ENCODE results near the gene EDEM3.

The EDEM3 gene

GRCh38 chr1:184739070-184739469, 15.6 kb downstream of the EDEM3 start:
- Histone ChIP-seq H3K4me3 (ENCODE audit: low read depth, low read length) (no peak overlapping the region), H2AFZ (ENCODE audit: insufficient read depth, low read length, poor library complexity) (no peak overlapping the region), H2BK12ac (ENCODE audit: low read length) (no peak overlapping the region), H3K4ac (ENCODE audit: low read depth, low read length) (no peak overlapping the region), H2BK5ac (ENCODE audit: low read depth, low read length, poor library complexity) (no peak overlapping the region), H3K27me3 (ENCODE audit: insufficient read depth, low read length) (no peaks in the 10 kb centered on the region), H3K27ac (ENCODE audit: low read depth, low read length) (no peak overlapping the region), H2BK120ac (ENCODE audit: insufficient read depth, low read length, poor library complexity) (no peak overlapping the region), H3K79me2 (ENCODE audit: control insufficient read depth, insufficient read depth, low read length, poor library complexity) (no peaks in the 10 kb centered on the region), H3K9ac (ENCODE audit: low read length) (no peak overlapping the region), H3K14ac (ENCODE audit: low read length) (no peak overlapping the region), H4K91ac (ENCODE audit: low read depth, low read length) (no peak overlapping the region), H3K79me1 (ENCODE audit: low read length) (no peaks in the 10 kb centered on the region), H3K18ac (ENCODE audit: low read length) (no peak overlapping the region), H3K4me2 (ENCODE audit: low read length) (no peak overlapping the region), H3K9me3 (ENCODE audit: insufficient read depth, low read depth, low read length) (no peaks in the 10 kb centered on the region), H4K12ac (ENCODE audit: low read depth, low read length) (no peak overlapping the region), H2AK5ac (ENCODE audit: low read length) (no peak overlapping the region), H3K23ac (ENCODE audit: low read length) (no peak overlapping the region), H3K4me1 (ENCODE audit: control insufficient read depth in 1 of 2, insufficient read depth in 2 of 2, low read length in 2 of 2) (no peaks in the 10 kb centered on the region), H3K36me3 (ENCODE audit: control insufficient read depth in 1 of 2, insufficient read depth in 2 of 2, low read length in 2 of 2) (peaks cover 0 to 1% of the 10 kb centered on the region in 2 experiments), H4K8ac (ENCODE audit: low read depth, low read length) (no peak overlapping the region)
- WGBS (ENCODE audit: extremely low coverage, insufficient coverage, insufficient read length): no CpG with 5 or more reads among the region's 1 CpG
- no peak for DNase-seq

DNA sequence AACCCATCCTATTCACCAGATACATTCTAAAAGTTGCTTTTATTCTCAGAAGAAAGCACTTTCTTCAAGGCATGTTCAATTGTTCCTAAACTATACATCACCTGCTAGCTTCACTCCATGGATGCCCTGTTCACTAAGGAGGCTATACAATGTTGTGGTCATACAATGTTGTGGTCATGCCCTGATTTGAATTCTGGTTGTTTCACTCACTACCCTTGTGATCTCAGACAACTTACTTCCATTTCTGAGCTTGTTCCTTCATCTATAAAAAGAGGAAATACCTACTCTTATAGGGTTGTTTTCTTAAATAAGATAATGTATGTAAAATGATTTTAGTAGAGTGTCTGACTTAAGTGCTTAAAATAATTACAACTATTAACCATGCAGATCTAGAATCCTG, 19.7 kb downstream of the EDEM3 start:
- no peak overlapping the region for H3K27ac ChIP-seq (ENCODE audit: low read depth, low read length)
- no peak overlapping the region for H2BK120ac ChIP-seq (ENCODE audit: insufficient read depth, low read length, poor library complexity)
- peaks cover 0 to 3% of the 10 kb centered on the region in 2 experiments for H3K36me3 ChIP-seq (ENCODE audit: control insufficient read depth in 1 of 2, insufficient read depth in 2 of 2, low read length in 2 of 2)
- H3K9ac ChIP-seq (ENCODE audit: low read length): no peak overlapping the region
- H3K27me3 ChIP-seq (ENCODE audit: insufficient read depth, low read length): no peaks in the 10 kb centered on the region
- no peak overlapping the region for H3K23ac ChIP-seq (ENCODE audit: low read length)
- H2AK5ac ChIP-seq (ENCODE audit: low read length): no peak overlapping the region
- H3K18ac ChIP-seq (ENCODE audit: low read length): no peak overlapping the region
- H3K4me1 ChIP-seq (ENCODE audit: control insufficient read depth in 1 of 2, insufficient read depth in 2 of 2, low read length in 2 of 2): no peaks in the 10 kb centered on the region
- H4K12ac ChIP-seq (ENCODE audit: low read depth, low read length): no peak overlapping the region
- H2AFZ ChIP-seq (ENCODE audit: insufficient read depth, low read length, poor library complexity): no peak overlapping the region
- H3K4me2 ChIP-seq (ENCODE audit: low read length): no peak overlapping the region
- H3K9me3 ChIP-seq (ENCODE audit: insufficient read depth, low read depth, low read length): no peaks in the 10 kb centered on the region
- H4K91ac ChIP-seq (ENCODE audit: low read depth, low read length): no peak overlapping the region
- no peak overlapping the region for H4K8ac ChIP-seq (ENCODE audit: low read depth, low read length)
- H3K4ac ChIP-seq (ENCODE audit: low read depth, low read length): no peak overlapping the region
- H3K14ac ChIP-seq (ENCODE audit: low read length): no peak overlapping the region
- H3K79me2 ChIP-seq (ENCODE audit: control insufficient read depth, insufficient read depth, low read length, poor library complexity): no peaks in the 10 kb centered on the region
- no peaks in the 10 kb centered on the region for H3K79me1 ChIP-seq (ENCODE audit: low read length)
- no peak for DNase-seq
- H3K4me3 ChIP-seq (ENCODE audit: low read depth, low read length): no peak overlapping the region
- no peak overlapping the region for H2BK12ac ChIP-seq (ENCODE audit: low read length)
- no peak overlapping the region for H2BK5ac ChIP-seq (ENCODE audit: low read depth, low read length, poor library complexity)

GRCh38 chr1:184724843-184725242, 29.8 kb downstream of the EDEM3 start:
- H3K23ac ChIP-seq (ENCODE audit: low read length): no peak overlapping the region
- WGBS (ENCODE audit: extremely low coverage, insufficient coverage, insufficient read length): no CpG with 5 or more reads among the region's 3 CpGs
- no peaks in the 10 kb centered on the region for H3K79me1 ChIP-seq (ENCODE audit: low read length)
- no peak overlapping the region for H2AK5ac ChIP-seq (ENCODE audit: low read length)
- no peak overlapping the region for H3K18ac ChIP-seq (ENCODE audit: low read length)
- no peaks in the 10 kb centered on the region for H3K27me3 ChIP-seq (ENCODE audit: insufficient read depth, low read length)
- H3K4ac ChIP-seq (ENCODE audit: low read depth, low read length): no peak overlapping the region
- H3K4me1 ChIP-seq (ENCODE audit: control insufficient read depth in 1 of 2, insufficient read depth in 2 of 2, low read length in 2 of 2): no peaks in the 10 kb centered on the region
- H2AFZ ChIP-seq (ENCODE audit: insufficient read depth, low read length, poor library complexity): no peak overlapping the region
- no peak overlapping the region for H2BK5ac ChIP-seq (ENCODE audit: low read depth, low read length, poor library complexity)
- H3K14ac ChIP-seq (ENCODE audit: low read length): no peak overlapping the region
- no peak overlapping the region for H3K27ac ChIP-seq (ENCODE audit: low read depth, low read length)
- H4K91ac ChIP-seq (ENCODE audit: low read depth, low read length): no peak overlapping the region
- H2BK120ac ChIP-seq (ENCODE audit: insufficient read depth, low read length, poor library complexity): no peak overlapping the region
- no peak overlapping the region for H3K4me3 ChIP-seq (ENCODE audit: low read depth, low read length)
- H2BK12ac ChIP-seq (ENCODE audit: low read length): no peak overlapping the region
- no peaks in the 10 kb centered on the region for H3K9me3 ChIP-seq (ENCODE audit: insufficient read depth, low read depth, low read length)
- no peak for DNase-seq
- no peak overlapping the region for H4K12ac ChIP-seq (ENCODE audit: low read depth, low read length)
- no peak overlapping the region for H4K8ac ChIP-seq (ENCODE audit: low read depth, low read length)
- H3K36me3 ChIP-seq (ENCODE audit: control insufficient read depth in 1 of 2, insufficient read depth in 2 of 2, low read length in 2 of 2): peaks cover 1 to 2% of the 10 kb centered on the region in 2 experiments
- H3K79me2 ChIP-seq (ENCODE audit: control insufficient read depth, insufficient read depth, low read length, poor library complexity): no peaks in the 10 kb centered on the region
- no peak overlapping the region for H3K9ac ChIP-seq (ENCODE audit: low read length)
- no peak overlapping the region for H3K4me2 ChIP-seq (ENCODE audit: low read length)

DNA sequence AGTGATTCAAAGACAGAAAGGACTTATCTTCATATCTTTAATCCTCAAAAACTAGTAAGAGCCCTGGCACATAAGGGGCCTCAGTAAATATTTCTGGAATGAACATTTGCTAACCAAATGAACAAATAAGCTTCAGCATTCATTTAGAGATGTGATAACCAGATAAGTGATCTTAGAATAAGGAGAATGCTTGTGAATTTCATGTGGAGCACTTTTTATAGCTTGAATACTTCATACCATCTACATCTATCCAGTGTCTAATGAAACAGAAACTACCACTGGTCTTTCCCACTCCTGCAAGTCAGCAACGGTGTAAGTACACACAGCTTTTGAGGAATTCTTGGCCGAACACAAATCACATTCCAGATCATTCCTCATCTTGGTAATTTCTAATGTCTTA, 38.5 kb downstream of the EDEM3 start:
- no peaks in the 10 kb centered on the region for H3K4me1 ChIP-seq (ENCODE audit: control insufficient read depth in 1 of 2, insufficient read depth in 2 of 2, low read length in 2 of 2)
- no peak overlapping the region for H4K91ac ChIP-seq (ENCODE audit: low read depth, low read length)
- DNase-seq: no peak
- no peak overlapping the region for H3K18ac ChIP-seq (ENCODE audit: low read length)
- H4K12ac ChIP-seq (ENCODE audit: low read depth, low read length): no peak overlapping the region
- no peak overlapping the region for H2BK120ac ChIP-seq (ENCODE audit: insufficient read depth, low read length, poor library complexity)
- H3K79me1 ChIP-seq (ENCODE audit: low read length): no peaks in the 10 kb centered on the region
- WGBS (ENCODE audit: extremely low coverage, insufficient coverage, insufficient read length): no CpG with 5 or more reads among the region's 2 CpGs
- H3K27me3 ChIP-seq (ENCODE audit: insufficient read depth, low read length): no peaks in the 10 kb centered on the region
- peaks cover 3 to 7% of the 10 kb centered on the region in 2 experiments for H3K36me3 ChIP-seq (ENCODE audit: control insufficient read depth in 1 of 2, insufficient read depth in 2 of 2, low read length in 2 of 2)
- no peak overlapping the region for H2BK12ac ChIP-seq (ENCODE audit: low read length)
- H2BK5ac ChIP-seq (ENCODE audit: low read depth, low read length, poor library complexity): no peak overlapping the region
- no peak overlapping the region for H3K4me2 ChIP-seq (ENCODE audit: low read length)
- H3K9me3 ChIP-seq (ENCODE audit: insufficient read depth, low read depth, low read length): no peaks in the 10 kb centered on the region
- no peak overlapping the region for H3K4ac ChIP-seq (ENCODE audit: low read depth, low read length)
- H2AK5ac ChIP-seq (ENCODE audit: low read length): no peak overlapping the region
- no peak overlapping the region for H4K8ac ChIP-seq (ENCODE audit: low read depth, low read length)
- no peak overlapping the region for H3K23ac ChIP-seq (ENCODE audit: low read length)
- no peak overlapping the region for H3K4me3 ChIP-seq (ENCODE audit: low read depth, low read length)
- H3K79me2 ChIP-seq (ENCODE audit: control insufficient read depth, insufficient read depth, low read length, poor library complexity): no peaks in the 10 kb centered on the region
- H3K27ac ChIP-seq (ENCODE audit: low read depth, low read length): no peak overlapping the region
- no peak overlapping the region for H3K9ac ChIP-seq (ENCODE audit: low read length)
- no peak overlapping the region for H2AFZ ChIP-seq (ENCODE audit: insufficient read depth, low read length, poor library complexity)
- H3K14ac ChIP-seq (ENCODE audit: low read length): no peak overlapping the region

DNA sequence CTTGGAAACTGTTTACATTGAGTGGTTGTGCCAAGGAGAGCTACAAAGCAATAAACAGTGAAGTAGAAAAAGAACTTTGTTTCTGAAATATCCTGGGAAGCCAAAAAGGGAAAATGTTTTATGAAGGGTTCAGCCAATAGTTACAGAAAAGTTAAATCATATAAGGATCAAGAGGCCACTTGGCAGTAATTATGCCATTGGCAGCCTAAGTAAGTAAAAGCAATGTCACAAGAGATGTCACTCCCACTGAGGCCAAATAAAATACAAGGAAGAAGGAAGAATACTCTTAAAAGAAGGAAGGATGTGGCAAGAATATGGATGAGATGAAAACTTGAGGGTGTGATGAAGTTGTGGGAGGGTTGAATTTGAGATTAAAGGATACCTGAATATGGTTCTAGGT, 45.2 kb downstream of the EDEM3 start:
- H3K9me3 ChIP-seq (ENCODE audit: insufficient read depth, low read depth, low read length): no peaks in the 10 kb centered on the region
- no peak overlapping the region for H2AK5ac ChIP-seq (ENCODE audit: low read length)
- no peak overlapping the region for H3K14ac ChIP-seq (ENCODE audit: low read length)
- no peak overlapping the region for H2AFZ ChIP-seq (ENCODE audit: insufficient read depth, low read length, poor library complexity)
- H3K23ac ChIP-seq (ENCODE audit: low read length): no peak overlapping the region
- H3K4me2 ChIP-seq (ENCODE audit: low read length): no peak overlapping the region
- H2BK5ac ChIP-seq (ENCODE audit: low read depth, low read length, poor library complexity): no peak overlapping the region
- DNase-seq: no peak
- no peak overlapping the region for H3K4me3 ChIP-seq (ENCODE audit: low read depth, low read length)
- H2BK12ac ChIP-seq (ENCODE audit: low read length): no peak overlapping the region
- no peak overlapping the region for H3K9ac ChIP-seq (ENCODE audit: low read length)
- no peak overlapping the region for H3K4ac ChIP-seq (ENCODE audit: low read depth, low read length)
- no peaks in the 10 kb centered on the region for H3K27me3 ChIP-seq (ENCODE audit: insufficient read depth, low read length)
- H4K8ac ChIP-seq (ENCODE audit: low read depth, low read length): no peak overlapping the region
- H2BK120ac ChIP-seq (ENCODE audit: insufficient read depth, low read length, poor library complexity): no peak overlapping the region
- no peak overlapping the region for H4K91ac ChIP-seq (ENCODE audit: low read depth, low read length)
- no peak overlapping the region for H3K18ac ChIP-seq (ENCODE audit: low read length)
- H3K79me2 ChIP-seq (ENCODE audit: control insufficient read depth, insufficient read depth, low read length, poor library complexity): no peaks in the 10 kb centered on the region
- H3K79me1 ChIP-seq (ENCODE audit: low read length): no peaks in the 10 kb centered on the region
- no peaks in the 10 kb centered on the region for H3K4me1 ChIP-seq (ENCODE audit: control insufficient read depth in 1 of 2, insufficient read depth in 2 of 2, low read length in 2 of 2)
- peaks cover 5 to 9% of the 10 kb centered on the region in 2 experiments for H3K36me3 ChIP-seq (ENCODE audit: control insufficient read depth in 1 of 2, insufficient read depth in 2 of 2, low read length in 2 of 2)
- H4K12ac ChIP-seq (ENCODE audit: low read depth, low read length): no peak overlapping the region
- no peak overlapping the region for H3K27ac ChIP-seq (ENCODE audit: low read depth, low read length)
